Tibial nerve (tissue), 4 donors: ENCODE data around the gene RAI1.

Source experiments
- EP300 ChIP-seq, 2 donors: sonication (generic); formaldehyde crosslinking; IDR thresholded peaks; one replicate each; pipeline ENCODE4 v1.6.1; 2017; ENCODE audit warnings: antibody characterized with exemption in 2 of 2, mild to moderate bottlenecking in 1 of 2
- POLR2A ChIP-seq, 2 donors: fragments of 450-650 bp; IDR thresholded peaks; one replicate each; pipeline ENCODE4 v1.6.1; 2017; ENCODE audit warnings: antibody characterized with exemption in 2 of 2, mild to moderate bottlenecking in 2 of 2, moderate library complexity in 2 of 2
- TF ChIP-seq, protein P1 (sequence below), 5 experiments: fragments of 200-600 bp in 3 of 5; fragments of 450-650 bp in 2 of 5; sonication (generic) in 3 of 5; IDR thresholded peaks; one replicate each; pipeline ENCODE4 v1.5.1; 2016 to 2019; ENCODE audit warnings: antibody characterized with exemption in 5 of 5, mild to moderate bottlenecking in 3 of 5, moderate library complexity in 2 of 5

DNA sequence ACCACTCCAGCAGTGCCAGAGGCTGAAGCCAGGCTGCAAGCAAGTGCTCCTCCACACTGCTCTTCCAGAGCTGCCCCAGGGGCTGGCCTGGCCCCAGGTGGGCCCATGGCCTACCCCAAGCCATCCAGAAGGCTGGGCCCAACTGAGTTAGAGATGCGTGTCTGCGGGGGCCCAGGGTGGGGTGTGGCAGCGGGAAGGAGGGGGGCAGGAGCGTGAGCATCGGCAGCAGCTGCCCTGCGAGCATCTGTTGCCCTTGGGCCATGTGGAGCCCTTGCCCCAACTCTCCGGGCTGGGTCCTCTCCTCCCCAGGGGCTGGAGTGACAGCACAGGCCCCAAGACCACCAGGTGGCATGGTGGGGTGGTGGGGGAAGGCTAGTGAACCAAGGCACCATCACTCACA lies 162.8 kb downstream of the RAI1 start:
- TF ChIP-seq, protein P1, sequence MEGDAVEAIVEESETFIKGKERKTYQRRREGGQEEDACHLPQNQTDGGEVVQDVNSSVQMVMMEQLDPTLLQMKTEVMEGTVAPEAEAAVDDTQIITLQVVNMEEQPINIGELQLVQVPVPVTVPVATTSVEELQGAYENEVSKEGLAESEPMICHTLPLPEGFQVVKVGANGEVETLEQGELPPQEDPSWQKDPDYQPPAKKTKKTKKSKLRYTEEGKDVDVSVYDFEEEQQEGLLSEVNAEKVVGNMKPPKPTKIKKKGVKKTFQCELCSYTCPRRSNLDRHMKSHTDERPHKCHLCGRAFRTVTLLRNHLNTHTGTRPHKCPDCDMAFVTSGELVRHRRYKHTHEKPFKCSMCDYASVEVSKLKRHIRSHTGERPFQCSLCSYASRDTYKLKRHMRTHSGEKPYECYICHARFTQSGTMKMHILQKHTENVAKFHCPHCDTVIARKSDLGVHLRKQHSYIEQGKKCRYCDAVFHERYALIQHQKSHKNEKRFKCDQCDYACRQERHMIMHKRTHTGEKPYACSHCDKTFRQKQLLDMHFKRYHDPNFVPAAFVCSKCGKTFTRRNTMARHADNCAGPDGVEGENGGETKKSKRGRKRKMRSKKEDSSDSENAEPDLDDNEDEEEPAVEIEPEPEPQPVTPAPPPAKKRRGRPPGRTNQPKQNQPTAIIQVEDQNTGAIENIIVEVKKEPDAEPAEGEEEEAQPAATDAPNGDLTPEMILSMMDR (IDR thresholded peaks at IDR 0.05): no peak
- no peak for TF ChIP-seq POLR2A (IDR thresholded peaks at IDR 0.05)
- TF ChIP-seq EP300 (IDR thresholded peaks at IDR 0.05): no peak
